ENCODE measurements around the gene MSH4. TPM values are rescaled to one million over a fixed set of nuclear protein-coding genes. Genes with fewer than 3 reads are reported as not detected.
"Not testable (repeated sequence)": the region's sequence is repeated elsewhere in the genome, so short reads cannot be mapped to it uniquely, and the experiment has no call there.

Gene MSH4
- total and polyA plus RNA-seq, 5 donors = 0.16 to 0.76 (median 0.50) TPM

DNA sequence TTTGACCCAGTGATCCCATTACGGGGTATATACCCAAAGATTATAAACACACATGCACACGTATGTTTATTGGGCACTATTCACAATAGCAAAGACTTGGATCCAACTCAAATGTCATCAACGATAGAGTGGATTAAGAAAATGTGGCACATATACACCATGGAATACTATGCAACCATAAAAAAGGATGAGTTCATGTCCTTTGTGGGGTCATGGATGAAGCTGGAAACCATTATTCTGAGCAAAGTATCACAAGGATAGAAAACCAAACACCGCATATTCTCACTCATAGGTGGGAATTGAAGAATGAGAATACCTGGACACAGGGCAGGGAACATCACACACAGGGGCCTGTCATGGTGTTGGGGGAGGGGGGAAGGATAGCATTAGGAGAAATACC lies 12.8 kb upstream of the MSH4 start:
- WGBS = 95% methylated on average over 4 of the region's 4 CpGs
- DNase-seq; H3K27ac ChIP-seq (ENCODE audit: low read length); H3K4me3 ChIP-seq (ENCODE audit: low read length); H3K27me3 ChIP-seq (ENCODE audit: control insufficient read depth, insufficient read depth); ATAC-seq; H3K4me1 ChIP-seq (ENCODE audit: control insufficient read depth, insufficient read depth, low read length); H3K9me3 ChIP-seq (ENCODE audit: control insufficient read depth, low read length); intact Hi-C loops (cut with DNase I): not testable (repeated sequence)

DNA sequence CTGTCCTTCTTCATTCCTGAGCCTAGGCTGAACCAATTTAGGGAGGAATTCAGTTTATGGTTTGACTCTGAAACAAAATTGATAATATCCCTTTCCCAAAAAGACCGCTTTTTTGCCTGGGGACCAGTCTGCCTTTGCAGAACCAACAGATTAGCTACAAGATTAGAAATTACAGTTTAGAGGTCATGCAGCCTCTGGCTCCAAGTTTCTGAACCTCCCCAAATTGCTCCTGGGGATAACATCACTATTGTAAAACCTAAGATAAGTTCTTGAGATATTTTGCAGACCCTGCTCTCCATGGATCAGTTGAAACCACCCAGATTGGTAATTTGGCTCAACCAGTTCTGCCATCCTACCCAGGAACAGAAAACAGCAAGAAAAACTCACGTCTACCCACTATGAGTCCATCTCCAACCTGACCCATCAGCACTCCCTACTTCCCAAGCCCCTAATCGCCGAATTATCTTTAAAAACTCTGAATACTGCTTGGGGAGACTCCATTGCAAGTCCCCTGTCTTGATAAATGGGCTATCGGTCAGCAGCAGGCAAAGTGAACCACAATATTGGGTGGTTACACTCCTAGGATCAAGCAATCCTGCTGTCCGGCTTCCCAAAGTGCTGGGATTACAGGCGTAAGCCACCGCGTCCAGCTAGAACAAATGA lies 11.2 kb upstream of the MSH4 start:
- Histone ChIP-seq H3K27ac (ENCODE audit: low read length) (peak overlapping the region; percentile 80), H3K4me3 (ENCODE audit: low read length) (peak overlapping the region; percentile 96), H3K4me1 (ENCODE audit: control insufficient read depth, insufficient read depth, low read length) (peaks cover 2% of the 10 kb centered on the region), H3K9me3 (ENCODE audit: control insufficient read depth, low read length) (no peaks in the 10 kb centered on the region), H3K27me3 (ENCODE audit: control insufficient read depth, insufficient read depth) (no peaks in the 10 kb centered on the region)
- no peak for DNase-seq
- intact Hi-C loops (cut with DNase I) = loop anchor here in 1 of 4 donors (5.0 kb wide), 1 partner anchor 58 kb away; no protein-coding TSS in a partner anchor
- ATAC-seq = peak; percentile 69
- WGBS = 13% methylated on average over 9 of the region's 9 CpGs

- peaks cover 2% of the 10 kb centered on the region for H3K4me1 ChIP-seq (ENCODE audit: control insufficient read depth, insufficient read depth, low read length)
Measured at GRCh38 chr1:75785983-75786853, 10.5 kb upstream of the MSH4 start, which contains the start of gene RABGGTB. TSS of gene RABGGTB (plus strand) at chr1:75786256. CDS start at chr1:75786272, 16 bp downstream.

GRCh38 chr1:75786901-75787493 lies 9.7 kb upstream of the MSH4 start:
- 2% methylated on average over 10 of the region's 10 CpGs for WGBS
- Histone ChIP-seq H3K27ac (ENCODE audit: low read length) (no peak overlapping the region), H3K4me3 (ENCODE audit: low read length) (peak overlapping the region; percentile 96), H3K27me3 (ENCODE audit: control insufficient read depth, insufficient read depth) (no peaks in the 10 kb centered on the region), H3K4me1 (ENCODE audit: control insufficient read depth, insufficient read depth, low read length) (peaks cover 2% of the 10 kb centered on the region), H3K9me3 (ENCODE audit: control insufficient read depth, low read length) (no peaks in the 10 kb centered on the region)
- DNase-seq = no peak
- no peak for ATAC-seq
- intact Hi-C loops (cut with DNase I) = loop anchor here in 1 of 4 donors (5.0 kb wide), 1 partner anchor 60 kb away; no protein-coding TSS in a partner anchor

More at GRCh38 chr1:75785983-75786853, 10.5 kb upstream of the MSH4 start, which contains the start of gene RABGGTB:
- ATAC-seq (peak; percentile 99), DNase-seq (peak; percentile 95 to 98 (median 97))
- Histone ChIP-seq H3K27ac (ENCODE audit: low read length) (peak within 1 kb of the TSS; percentile 96), H3K9me3 (ENCODE audit: control insufficient read depth, low read length) (no peaks in the 10 kb centered on the region), H3K27me3 (ENCODE audit: control insufficient read depth, insufficient read depth) (no peaks in the 10 kb centered on the region), H3K4me3 (ENCODE audit: low read length) (peak within 1 kb of the TSS; percentile 96)
- intact Hi-C loops (cut with DNase I) = loop anchor here in 1 of 4 donors (5.0 kb wide), 1 partner anchor 59 kb away; no protein-coding TSS in a partner anchor
- WGBS = under 1% methylated on average over 28 of the region's 28 CpGs

DNA sequence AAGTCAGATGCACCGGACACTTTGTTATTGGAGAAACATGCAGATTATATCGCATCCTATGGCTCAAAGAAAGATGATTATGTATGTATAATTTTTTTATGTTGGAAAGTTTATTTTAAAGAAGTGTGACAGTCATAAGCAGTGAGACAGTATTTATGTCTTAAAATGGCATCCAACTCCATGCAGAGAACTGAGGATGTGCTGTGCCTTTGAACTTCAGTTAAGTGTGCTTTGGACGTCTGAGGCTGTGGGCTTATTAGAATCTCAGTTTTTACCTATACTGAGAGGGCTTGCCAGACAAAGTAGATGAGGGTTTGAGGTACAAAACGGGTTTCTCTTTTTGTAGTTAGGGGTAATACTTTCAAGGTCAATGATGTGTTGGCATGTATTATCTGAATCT lies 9.2 kb upstream of the MSH4 start:
- no peak overlapping the region for H3K27ac ChIP-seq (ENCODE audit: low read length)
- no peak for DNase-seq
- H3K9me3 ChIP-seq (ENCODE audit: control insufficient read depth, low read length) = no peaks in the 10 kb centered on the region
- no peaks in the 10 kb centered on the region for H3K27me3 ChIP-seq (ENCODE audit: control insufficient read depth, insufficient read depth)
- H3K4me1 ChIP-seq (ENCODE audit: control insufficient read depth, insufficient read depth, low read length) = peaks cover 2% of the 10 kb centered on the region
- WGBS = 10% methylated on average over 4 of the region's 4 CpGs
- peak overlapping the region; percentile 96 for H3K4me3 ChIP-seq (ENCODE audit: low read length)
- intact Hi-C loops (cut with DNase I) = loop anchor here in 1 of 4 donors (5.0 kb wide), 1 partner anchor 60 kb away; no protein-coding TSS in a partner anchor
- ATAC-seq = no peak

GRCh38 chr1:75789988-75790387 lies 6.7 kb upstream of the MSH4 start:
- Histone ChIP-seq H3K9me3 (ENCODE audit: control insufficient read depth, low read length) (no peaks in the 10 kb centered on the region), H3K27ac (ENCODE audit: low read length) (no peak overlapping the region), H3K4me3 (ENCODE audit: low read length) (no peak overlapping the region), H3K4me1 (ENCODE audit: control insufficient read depth, insufficient read depth, low read length) (peaks cover 2% of the 10 kb centered on the region), H3K27me3 (ENCODE audit: control insufficient read depth, insufficient read depth) (no peaks in the 10 kb centered on the region)
- DNase-seq (no peak), ATAC-seq (no peak)
- intact Hi-C loops (cut with DNase I) = loop anchor here in 1 of 4 donors (5.0 kb wide), 1 partner anchor 63 kb away; no protein-coding TSS in a partner anchor

DNA sequence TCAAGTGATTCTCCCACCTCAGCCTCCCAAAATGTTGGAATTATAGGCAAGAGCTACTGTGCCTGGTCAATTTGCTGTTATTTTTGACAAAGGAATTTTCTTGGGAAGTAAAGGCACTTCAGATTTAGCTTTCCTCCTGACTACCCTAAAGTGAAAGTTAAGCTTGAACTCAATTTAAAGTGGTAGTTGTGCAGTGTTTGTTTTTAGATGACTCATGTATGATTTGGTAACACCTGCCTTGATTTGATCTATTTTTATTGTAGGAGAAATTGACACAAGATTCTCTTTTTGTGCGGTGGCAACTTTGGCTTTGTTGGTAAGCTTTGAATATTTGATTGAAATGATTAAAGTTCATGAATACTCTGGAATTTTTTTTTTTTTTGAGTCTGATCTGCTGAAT lies 5.7 kb upstream of the MSH4 start:
- ATAC-seq = no peak
- H3K4me3 ChIP-seq (ENCODE audit: low read length) = no peak overlapping the region
- H3K4me1 ChIP-seq (ENCODE audit: control insufficient read depth, insufficient read depth, low read length) = peaks cover 2% of the 10 kb centered on the region
- intact Hi-C loops (cut with DNase I) = no loop called here
- H3K9me3 ChIP-seq (ENCODE audit: control insufficient read depth, low read length) = no peaks in the 10 kb centered on the region
- no peaks in the 10 kb centered on the region for H3K27me3 ChIP-seq (ENCODE audit: control insufficient read depth, insufficient read depth)
- 90% methylated on average over 1 of the region's 1 CpG for WGBS
- no peak overlapping the region for H3K27ac ChIP-seq (ENCODE audit: low read length)
- no peak for DNase-seq

DNA sequence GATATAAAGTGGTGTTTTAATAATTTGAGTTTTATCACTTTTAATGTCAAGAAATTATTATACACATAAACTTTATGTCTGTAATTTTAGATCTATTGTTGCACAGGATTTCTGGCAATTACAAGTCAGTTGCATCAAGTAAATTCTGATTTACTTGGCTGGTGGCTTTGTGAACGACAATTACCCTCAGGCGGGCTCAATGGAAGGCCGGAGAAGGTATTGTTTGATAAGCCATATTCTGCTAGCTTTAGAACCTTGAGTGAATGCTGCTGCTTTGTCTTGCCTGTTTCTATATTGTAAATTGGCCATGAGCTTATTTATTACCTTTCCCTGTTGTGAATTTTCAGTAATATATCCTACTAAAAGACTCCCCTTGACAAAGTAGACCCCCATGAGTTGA lies 4.6 kb upstream of the MSH4 start:
- no peak for ATAC-seq
- H3K4me3 ChIP-seq (ENCODE audit: low read length) = no peak overlapping the region
- peaks cover 2% of the 10 kb centered on the region for H3K4me1 ChIP-seq (ENCODE audit: control insufficient read depth, insufficient read depth, low read length)
- intact Hi-C loops (cut with DNase I) = no loop called here
- WGBS = 94% methylated on average over 3 of the region's 3 CpGs
- H3K27me3 ChIP-seq (ENCODE audit: control insufficient read depth, insufficient read depth) = no peaks in the 10 kb centered on the region
- DNase-seq = no peak
- no peak overlapping the region for H3K27ac ChIP-seq (ENCODE audit: low read length)
- no peaks in the 10 kb centered on the region for H3K9me3 ChIP-seq (ENCODE audit: control insufficient read depth, low read length)

- Histone ChIP-seq H3K4me1 (ENCODE audit: control insufficient read depth, insufficient read depth, low read length) (no peaks in the 10 kb centered on the region), H3K9me3 (ENCODE audit: control insufficient read depth, low read length) (no peaks in the 10 kb centered on the region), H3K27me3 (ENCODE audit: control insufficient read depth, insufficient read depth) (no peaks in the 10 kb centered on the region), H3K27ac (ENCODE audit: low read length) (no peak overlapping the region), H3K4me3 (ENCODE audit: low read length) (no peak overlapping the region)
- no peak for ATAC-seq
- 97% methylated on average over 2 of the region's 2 CpGs for WGBS
- intact Hi-C loops (cut with DNase I) = no loop called here
- no peak for DNase-seq
Measured at GRCh38 chr1:75794382-75794781, 2.3 kb upstream of the MSH4 start.

DNA sequence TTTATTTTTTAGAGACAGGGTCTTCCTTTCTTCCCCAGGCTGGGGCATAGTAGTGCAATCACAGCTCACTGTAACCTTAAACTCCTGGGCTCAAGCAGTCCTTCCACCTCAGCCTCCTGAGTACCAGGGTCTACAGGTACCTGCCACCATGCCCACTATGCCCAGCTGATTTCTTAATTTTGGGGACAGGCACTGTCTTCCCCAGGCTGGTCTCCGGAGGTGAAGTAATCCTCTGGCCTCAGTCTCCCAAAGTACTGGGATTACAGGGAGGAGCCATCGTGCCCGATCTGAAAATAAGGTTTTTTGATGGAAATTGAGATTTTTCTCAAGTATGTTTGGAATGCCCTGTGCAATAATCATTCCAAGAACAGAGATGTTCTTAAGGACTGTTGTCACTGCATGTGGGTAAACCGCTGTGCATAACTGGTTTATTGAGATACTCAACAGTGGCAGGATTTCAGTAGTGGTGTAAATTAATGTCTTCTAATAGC lies 934 bp upstream of the MSH4 start:
- WGBS = 95% methylated on average over 4 of the region's 4 CpGs
- Histone ChIP-seq H3K27ac (ENCODE audit: low read length) (no peak overlapping the region), H3K4me1 (ENCODE audit: control insufficient read depth, insufficient read depth, low read length) (no peaks in the 10 kb centered on the region), H3K4me3 (ENCODE audit: low read length) (no peak overlapping the region), H3K27me3 (ENCODE audit: control insufficient read depth, insufficient read depth) (no peaks in the 10 kb centered on the region), H3K9me3 (ENCODE audit: control insufficient read depth, low read length) (no peaks in the 10 kb centered on the region)
- intact Hi-C loops (cut with DNase I) = no loop called here
- ATAC-seq (no peak), DNase-seq (no peak)

DNA sequence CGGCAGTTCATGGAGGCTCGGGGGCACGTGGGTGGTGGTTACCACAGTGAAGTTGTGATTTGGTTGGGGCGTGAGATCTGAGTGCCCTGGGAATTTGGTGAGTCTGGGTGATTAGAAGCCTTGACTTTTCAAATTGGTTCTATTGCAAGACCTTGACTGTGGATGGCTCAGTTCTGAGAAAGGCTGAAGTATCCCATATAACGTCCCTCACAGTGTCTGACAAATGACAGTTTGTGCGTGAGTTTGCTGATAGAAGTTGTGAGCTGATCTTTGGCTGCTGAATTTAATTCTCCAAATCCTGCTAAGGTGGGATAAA lies 549 bp downstream of the MSH4 start:
- intact Hi-C loops (cut with DNase I) = no loop called here

More for the DNA sequence above, 549 bp downstream of the MSH4 start:
- Histone ChIP-seq H3K4me1 (ENCODE audit: control insufficient read depth, insufficient read depth, low read length) (no peaks in the 10 kb centered on the region), H3K27ac (ENCODE audit: low read length) (no peak overlapping the region), H3K4me3 (ENCODE audit: low read length) (no peak overlapping the region), H3K27me3 (ENCODE audit: control insufficient read depth, insufficient read depth) (no peaks in the 10 kb centered on the region), H3K9me3 (ENCODE audit: control insufficient read depth, low read length) (no peaks in the 10 kb centered on the region)
- no peak for ATAC-seq
- no peak for DNase-seq
- 87% methylated on average over 6 of the region's 6 CpGs for WGBS

Measured in right cardiac atrium (tissue), 5 donors.